ENCODE measurements around the gene MCTP2. TPM values are rescaled to one million over a fixed set of nuclear protein-coding genes. Genes with fewer than 3 reads are reported as not detected.

Gene MCTP2
- total RNA-seq, 3 donors from 2014 or later, result 41.9 to 89.3 (median 83.7) TPM

DNA sequence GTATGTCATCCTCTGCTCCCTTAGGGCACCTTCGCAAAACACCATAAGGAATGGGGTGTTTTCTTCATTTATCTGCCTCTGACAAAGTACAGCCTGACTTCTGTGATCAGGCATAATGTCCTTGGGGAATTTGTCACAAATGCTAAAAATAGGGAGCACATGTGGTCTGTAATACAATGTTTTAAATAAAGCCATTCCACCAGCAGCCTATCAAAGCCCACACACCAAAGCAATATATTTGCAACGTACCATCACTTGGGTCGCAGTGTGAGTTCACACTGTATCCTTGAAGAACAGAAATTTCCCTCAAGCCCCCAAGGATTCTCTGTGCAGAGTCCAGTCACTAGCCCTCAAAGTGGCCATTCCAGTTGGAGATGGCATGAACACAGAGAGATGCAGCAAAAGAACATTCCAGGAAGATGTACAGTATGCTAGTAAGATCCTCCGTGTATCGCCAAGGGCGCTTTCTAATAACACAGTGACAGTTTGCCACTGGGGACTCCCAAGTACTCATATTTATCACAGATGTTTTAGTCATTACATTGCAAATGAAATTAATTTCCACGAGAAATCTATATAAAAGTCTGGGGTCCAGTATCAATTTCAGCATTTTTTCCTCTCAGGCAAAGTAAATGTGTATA, 246.7 kb downstream of the MCTP2 start:
- H3K4me3 ChIP-seq, result no peak overlapping the region
- intact Hi-C loops (cut with DNase I, micrococcal nuclease), result no loop called here
- DNase-seq, result no peak
- no peaks in the 10 kb centered on the region for H3K4me1 ChIP-seq (ENCODE audit: low read depth)
- ATAC-seq, result no peak
- H3K36me3 ChIP-seq (ENCODE audit: low read depth), result no peaks in the 10 kb centered on the region
- TF ChIP-seq, protein P1, sequence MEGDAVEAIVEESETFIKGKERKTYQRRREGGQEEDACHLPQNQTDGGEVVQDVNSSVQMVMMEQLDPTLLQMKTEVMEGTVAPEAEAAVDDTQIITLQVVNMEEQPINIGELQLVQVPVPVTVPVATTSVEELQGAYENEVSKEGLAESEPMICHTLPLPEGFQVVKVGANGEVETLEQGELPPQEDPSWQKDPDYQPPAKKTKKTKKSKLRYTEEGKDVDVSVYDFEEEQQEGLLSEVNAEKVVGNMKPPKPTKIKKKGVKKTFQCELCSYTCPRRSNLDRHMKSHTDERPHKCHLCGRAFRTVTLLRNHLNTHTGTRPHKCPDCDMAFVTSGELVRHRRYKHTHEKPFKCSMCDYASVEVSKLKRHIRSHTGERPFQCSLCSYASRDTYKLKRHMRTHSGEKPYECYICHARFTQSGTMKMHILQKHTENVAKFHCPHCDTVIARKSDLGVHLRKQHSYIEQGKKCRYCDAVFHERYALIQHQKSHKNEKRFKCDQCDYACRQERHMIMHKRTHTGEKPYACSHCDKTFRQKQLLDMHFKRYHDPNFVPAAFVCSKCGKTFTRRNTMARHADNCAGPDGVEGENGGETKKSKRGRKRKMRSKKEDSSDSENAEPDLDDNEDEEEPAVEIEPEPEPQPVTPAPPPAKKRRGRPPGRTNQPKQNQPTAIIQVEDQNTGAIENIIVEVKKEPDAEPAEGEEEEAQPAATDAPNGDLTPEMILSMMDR (IDR thresholded peaks at IDR 0.05), result no peak
- no peaks in the 10 kb centered on the region for H3K9me3 ChIP-seq

DNA sequence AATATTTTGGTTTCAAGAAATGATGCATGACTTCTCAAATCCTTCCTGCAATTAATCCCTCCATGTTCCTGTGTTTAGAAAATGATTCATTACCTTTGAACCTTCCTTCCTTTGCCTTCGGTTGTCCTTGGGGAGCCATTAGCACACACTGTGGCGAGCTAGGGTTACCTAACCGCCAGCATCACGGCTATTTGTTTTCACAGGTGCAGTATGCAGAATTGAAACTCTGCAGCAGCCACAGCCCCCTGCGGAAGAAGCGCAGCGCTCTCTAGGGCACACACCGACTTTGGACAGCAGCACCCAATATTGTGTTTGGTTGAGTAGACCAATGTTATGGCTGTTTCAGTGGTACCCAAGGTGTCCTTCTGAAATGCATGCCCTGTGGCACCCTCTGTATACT, 247.4 kb downstream of the MCTP2 start:
- Histone ChIP-seq H3K9me3 (no peaks in the 10 kb centered on the region), H3K4me3 (no peak overlapping the region), H3K4me1 (ENCODE audit: low read depth) (no peaks in the 10 kb centered on the region), H3K36me3 (ENCODE audit: low read depth) (no peaks in the 10 kb centered on the region)
- no peak for DNase-seq
- ATAC-seq, result no peak
- TF ChIP-seq, protein P1 (IDR thresholded peaks at IDR 0.05), result no peak
- intact Hi-C loops (cut with DNase I, micrococcal nuclease), result no loop called here

DNA sequence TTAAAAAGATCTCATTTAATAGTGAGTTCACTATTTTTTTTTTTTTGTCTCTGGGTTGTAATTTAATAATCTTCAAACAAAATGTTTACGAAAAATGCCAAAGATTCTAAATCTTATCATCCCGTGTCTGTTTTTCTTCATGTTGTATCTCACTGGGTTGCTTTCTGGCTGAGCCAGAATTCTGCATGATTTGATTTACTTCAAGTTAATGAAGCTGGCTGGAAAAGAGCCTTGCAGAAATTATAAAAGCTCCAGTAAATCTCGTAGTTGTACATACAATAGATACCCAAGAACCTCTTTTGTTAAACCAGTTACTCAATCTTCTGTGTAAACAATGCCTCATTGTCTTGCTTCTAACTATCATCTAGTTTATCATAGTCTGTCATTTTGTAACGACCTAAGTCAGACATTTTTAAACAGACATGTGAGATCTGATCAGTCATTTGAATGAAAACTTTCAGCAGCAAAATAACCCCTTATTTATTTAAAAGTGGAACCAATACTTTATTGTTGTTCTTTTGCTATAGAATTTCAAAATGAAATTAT, 249.0 kb downstream of the MCTP2 start:
- TF ChIP-seq, protein P1 (IDR thresholded peaks at IDR 0.05), result no peak
- ATAC-seq, result no peak
- H3K4me3 ChIP-seq, result no peak overlapping the region
- H3K4me1 ChIP-seq (ENCODE audit: low read depth), result no peaks in the 10 kb centered on the region
- no peak for DNase-seq
- intact Hi-C loops (cut with DNase I, micrococcal nuclease), result no loop called here
- H3K36me3 ChIP-seq (ENCODE audit: low read depth), result no peaks in the 10 kb centered on the region
- no peaks in the 10 kb centered on the region for H3K9me3 ChIP-seq

DNA sequence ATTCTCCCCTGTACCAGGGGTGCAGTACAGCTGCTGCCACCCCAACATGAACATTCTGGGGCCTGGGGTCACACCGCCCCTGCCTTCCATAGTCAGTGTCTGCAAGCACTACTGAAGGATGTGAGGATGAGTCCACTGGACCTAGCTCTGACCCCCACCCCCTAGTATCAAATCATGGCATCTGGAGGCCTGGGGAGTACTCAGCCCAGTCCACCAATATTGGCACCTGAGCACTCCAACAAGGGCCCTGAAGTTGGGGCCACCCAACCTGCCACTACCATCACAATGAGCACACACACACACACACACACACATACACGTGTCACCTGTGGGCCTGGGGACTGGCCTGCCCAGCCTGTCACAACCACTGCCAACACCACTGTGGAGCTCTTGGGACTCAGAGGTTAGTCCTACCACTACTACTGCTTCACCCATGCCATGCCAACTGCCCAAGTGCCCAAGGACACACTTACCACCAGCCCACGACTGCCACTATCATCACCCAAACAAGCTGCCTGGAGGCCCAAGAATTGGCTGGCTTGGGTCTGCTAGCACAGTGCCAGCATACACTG, 253.9 kb downstream of the MCTP2 start:
- TF ChIP-seq, protein P1 (IDR thresholded peaks at IDR 0.05), result no peak
- intact Hi-C loops (cut with DNase I, micrococcal nuclease), result no loop called here
- peak; percentile 43 for ATAC-seq
- H3K4me1 ChIP-seq (ENCODE audit: low read depth), result no peaks in the 10 kb centered on the region
- no peak overlapping the region for H3K4me3 ChIP-seq
- no peak for DNase-seq
- H3K36me3 ChIP-seq (ENCODE audit: low read depth), result no peaks in the 10 kb centered on the region
- no peaks in the 10 kb centered on the region for H3K9me3 ChIP-seq

DNA sequence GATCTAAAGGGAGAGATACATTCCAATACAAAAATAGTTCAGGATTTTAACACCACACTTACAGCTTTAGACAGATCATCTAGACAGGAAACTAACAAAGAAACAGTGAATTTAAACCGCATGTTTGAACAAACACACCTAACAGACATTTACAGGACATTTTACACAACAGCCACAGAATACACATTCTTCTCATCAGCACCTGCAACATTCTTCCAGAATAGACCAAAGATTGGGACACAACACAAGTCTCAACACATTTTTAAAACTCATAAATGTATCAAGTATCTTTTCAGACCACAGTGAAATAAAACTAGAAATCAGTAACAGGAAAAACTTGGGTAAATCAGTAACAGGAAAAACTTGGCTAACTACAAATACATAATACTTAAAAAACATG, 256.3 kb downstream of the MCTP2 start:
- Histone ChIP-seq H3K36me3 (ENCODE audit: low read depth) (no peaks in the 10 kb centered on the region), H3K4me3 (no peak overlapping the region), H3K9me3 (peaks cover 2% of the 10 kb centered on the region), H3K4me1 (ENCODE audit: low read depth) (no peaks in the 10 kb centered on the region)
- ATAC-seq (no peak), DNase-seq (no peak)
- intact Hi-C loops (cut with DNase I, micrococcal nuclease), result no loop called here
- TF ChIP-seq, protein P1 (IDR thresholded peaks at IDR 0.05), result no peak

Data from mucosa of descending colon (tissue), 3 donors.